Islet precursor cell (in vitro differentiated cells): Measurements from ENCODE around the gene PTPRU.

Experiments used
- DNase-seq: peaks from one replicate; pipeline ENCODE4 v3.0.0-alpha.2; 2018

Gene PTPRU

GRCh38 chr1:29319300-29320110, 83.2 kb downstream of the PTPRU start:
- DNase-seq: peak; percentile 44

GRCh38 chr1:29320156-29320940, 84.0 kb downstream of the PTPRU start:
- DNase-seq: peak; percentile 49

GRCh38 chr1:29321176-29321575, 84.9 kb downstream of the PTPRU start:
- peak; percentile 41 for DNase-seq

GRCh38 chr1:29322147-29322694, 85.9 kb downstream of the PTPRU start:
- no peak for DNase-seq

GRCh38 chr1:29322861-29323585, 86.7 kb downstream of the PTPRU start:
- peak; percentile 45 for DNase-seq

GRCh38 chr1:29323636-29324035, 87.3 kb downstream of the PTPRU start:
- no peak for DNase-seq

- DNase-seq: no peak
Observed at GRCh38 chr1:29324202-29324601, 87.9 kb downstream of the PTPRU start.

GRCh38 chr1:29324771-29325351, 88.5 kb downstream of the PTPRU start:
- DNase-seq: peak; percentile 96

GRCh38 chr1:29325675-29326074, 89.4 kb downstream of the PTPRU start:
- DNase-seq: peak; percentile 55

GRCh38 chr1:29326123-29326522, 89.8 kb downstream of the PTPRU start:
- DNase-seq: peak; percentile 32

GRCh38 chr1:29327223-29327935, 91.1 kb downstream of the PTPRU start:
- peak; percentile 37 for DNase-seq

- peak; percentile 41 for DNase-seq
Observed at GRCh38 chr1:29329022-29329775, 92.9 kb downstream of the PTPRU start.

GRCh38 chr1:29330089-29330488, 93.8 kb downstream of the PTPRU start:
- peak; percentile 45 for DNase-seq

- DNase-seq: peak; percentile 45
Observed at GRCh38 chr1:29330856-29331255, 94.5 kb downstream of the PTPRU start.

- no peak for DNase-seq
Observed at GRCh38 chr1:29331309-29331708, 95.0 kb downstream of the PTPRU start.

GRCh38 chr1:29331729-29332128, 95.4 kb downstream of the PTPRU start:
- DNase-seq: peak; percentile 27

- peak; percentile 78 for DNase-seq
Observed at GRCh38 chr1:29332204-29332603, 95.9 kb downstream of the PTPRU start.

- no peak for DNase-seq
Observed at GRCh38 chr1:29333008-29333407, 96.7 kb downstream of the PTPRU start.

GRCh38 chr1:29335573-29335972, 99.3 kb downstream of the PTPRU start:
- DNase-seq: no peak

GRCh38 chr1:29338908-29339575, 102.7 kb downstream of the PTPRU start:
- no peak for DNase-seq

GRCh38 chr1:29341936-29342335, 105.6 kb downstream of the PTPRU start:
- no peak for DNase-seq
